BE2C (cell line): ENCODE data around the gene TBC1D21.

Experiments
- DNase-seq: peaks from one replicate; pipeline ENCODE4 v3.0.0-alpha.2; 2020
- H3K27me3 ChIP-seq: fragments of 250-450 bp; sonication (Bioruptor Pico); 2 replicates; pipeline ENCODE4 v1.5.1; 2020; ENCODE audit warnings: mild to moderate bottlenecking
- H3K36me3 ChIP-seq: fragments of 250-450 bp; sonication (Bioruptor Pico); 2 replicates; pipeline ENCODE4 v1.5.1; 2020; ENCODE audit warnings: mild to moderate bottlenecking
- H3K4me1 ChIP-seq: fragments of 250-450 bp; sonication (Bioruptor Pico); 2 replicates; pipeline ENCODE4 v1.5.1; 2020
- H3K4me3 ChIP-seq: 2 replicates; pipeline ENCODE4 v1.5.1; 2011; ENCODE audit warnings: low read depth, low read length
- H3K9me3 ChIP-seq: fragments of 250-450 bp; sonication (Bioruptor Pico); 2 replicates; pipeline ENCODE4 v1.5.1; 2020
- TF ChIP-seq, protein P1 (sequence below): IDR thresholded peaks from 2 replicates; pipeline ENCODE4 v1.5.1; 2012; ENCODE audit warnings: mild to moderate bottlenecking, low read depth, low read length

The TBC1D21 gene

DNA sequence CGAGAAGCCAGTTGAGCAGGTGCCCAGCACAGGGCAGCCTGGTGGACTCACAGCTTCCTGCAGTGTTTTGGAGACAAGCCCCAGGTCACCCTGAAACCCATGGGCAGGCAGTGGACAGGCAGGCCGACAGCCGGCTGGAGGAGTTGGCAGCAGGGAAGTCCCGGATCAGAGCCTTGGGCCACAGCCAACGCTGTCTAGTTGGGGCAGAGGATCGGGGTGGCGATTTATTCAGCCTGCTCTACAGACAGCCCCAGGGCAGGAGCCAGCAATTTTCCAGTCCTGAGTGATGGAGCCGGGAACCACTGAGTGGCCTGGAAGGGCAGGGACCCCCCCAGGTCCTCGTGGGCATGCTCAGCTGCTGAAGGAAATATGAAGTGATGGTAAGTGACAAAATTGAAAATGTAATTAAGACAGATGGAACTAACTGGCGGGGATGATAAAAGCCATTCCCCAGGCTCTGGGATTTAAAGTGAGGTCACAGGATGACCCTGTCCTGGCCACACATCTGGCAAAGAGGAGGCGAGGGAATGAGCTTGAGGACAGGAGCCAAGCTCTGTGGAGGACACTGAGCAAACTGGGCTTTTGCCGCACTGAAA, 34.4 kb upstream of the TBC1D21 start:
- DNase-seq, result peak; percentile 86
- H3K9me3 ChIP-seq, result no peaks in the 10 kb centered on the region
- no peak overlapping the region for H3K4me3 ChIP-seq
- H3K36me3 ChIP-seq, result no peaks in the 10 kb centered on the region
- H3K27me3 ChIP-seq, result peaks cover 28% of the 10 kb centered on the region
- TF ChIP-seq, protein P1, sequence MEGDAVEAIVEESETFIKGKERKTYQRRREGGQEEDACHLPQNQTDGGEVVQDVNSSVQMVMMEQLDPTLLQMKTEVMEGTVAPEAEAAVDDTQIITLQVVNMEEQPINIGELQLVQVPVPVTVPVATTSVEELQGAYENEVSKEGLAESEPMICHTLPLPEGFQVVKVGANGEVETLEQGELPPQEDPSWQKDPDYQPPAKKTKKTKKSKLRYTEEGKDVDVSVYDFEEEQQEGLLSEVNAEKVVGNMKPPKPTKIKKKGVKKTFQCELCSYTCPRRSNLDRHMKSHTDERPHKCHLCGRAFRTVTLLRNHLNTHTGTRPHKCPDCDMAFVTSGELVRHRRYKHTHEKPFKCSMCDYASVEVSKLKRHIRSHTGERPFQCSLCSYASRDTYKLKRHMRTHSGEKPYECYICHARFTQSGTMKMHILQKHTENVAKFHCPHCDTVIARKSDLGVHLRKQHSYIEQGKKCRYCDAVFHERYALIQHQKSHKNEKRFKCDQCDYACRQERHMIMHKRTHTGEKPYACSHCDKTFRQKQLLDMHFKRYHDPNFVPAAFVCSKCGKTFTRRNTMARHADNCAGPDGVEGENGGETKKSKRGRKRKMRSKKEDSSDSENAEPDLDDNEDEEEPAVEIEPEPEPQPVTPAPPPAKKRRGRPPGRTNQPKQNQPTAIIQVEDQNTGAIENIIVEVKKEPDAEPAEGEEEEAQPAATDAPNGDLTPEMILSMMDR, result no peak
- H3K4me1 ChIP-seq, result peaks cover 5% of the 10 kb centered on the region

DNA sequence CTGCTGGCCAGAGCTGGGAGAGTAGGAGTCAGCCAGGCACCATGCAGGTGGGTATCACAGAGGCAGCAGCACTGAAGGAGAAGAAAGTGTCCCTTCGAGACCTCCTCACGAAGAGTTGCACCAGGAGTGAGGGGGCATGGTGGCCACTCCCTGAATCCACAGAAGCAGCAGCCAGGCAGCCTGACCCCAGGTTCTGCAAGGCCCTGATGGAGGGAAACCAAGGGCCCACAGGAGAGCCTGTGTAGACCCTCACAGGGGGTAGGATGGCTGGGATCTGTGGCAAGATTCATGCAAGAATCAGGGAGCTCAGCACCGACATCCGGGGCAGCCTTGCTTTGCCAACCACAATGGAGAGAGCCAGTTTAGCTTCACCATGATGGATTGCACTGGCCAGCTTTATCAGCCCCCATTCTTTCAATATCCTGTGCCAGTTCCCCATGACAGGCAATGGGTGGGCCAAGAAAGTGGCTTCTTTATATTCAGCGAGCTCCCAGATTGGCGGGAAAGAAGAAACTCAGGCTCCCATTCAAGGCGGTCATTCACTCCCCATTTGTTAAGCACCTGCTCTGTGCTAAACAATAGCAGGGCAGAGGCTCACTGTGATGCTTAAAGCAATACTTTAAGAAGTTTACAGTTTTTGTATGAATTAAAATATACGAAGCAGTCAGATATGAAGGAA, 33.5 kb upstream of the TBC1D21 start:
- TF ChIP-seq, protein P1, result no peak
- no peak overlapping the region for H3K4me3 ChIP-seq
- peaks cover 5% of the 10 kb centered on the region for H3K4me1 ChIP-seq
- DNase-seq, result no peak
- no peaks in the 10 kb centered on the region for H3K9me3 ChIP-seq
- H3K27me3 ChIP-seq, result peaks cover 28% of the 10 kb centered on the region
- no peaks in the 10 kb centered on the region for H3K36me3 ChIP-seq

DNA sequence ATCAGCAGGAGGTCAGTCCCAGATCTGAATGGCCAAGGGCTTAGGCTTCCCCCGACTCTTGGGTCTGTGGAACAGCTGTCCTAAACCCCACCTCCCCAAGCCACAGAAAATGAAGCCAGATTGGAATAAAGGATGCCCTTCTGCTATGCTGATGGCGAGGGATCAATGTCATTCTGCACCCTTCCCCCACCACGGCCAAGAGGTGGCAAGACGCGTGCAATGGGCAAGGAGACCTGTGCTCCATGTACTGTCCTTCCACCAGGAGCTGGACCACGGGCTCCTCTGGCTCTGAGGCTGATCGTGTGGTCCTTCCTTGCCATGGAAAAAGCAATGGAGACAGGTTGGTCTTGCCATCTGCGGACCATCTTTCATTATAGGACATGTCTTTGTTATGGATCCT, 32.6 kb upstream of the TBC1D21 start:
- H3K27me3 ChIP-seq, result peaks cover 24% of the 10 kb centered on the region

DNA sequence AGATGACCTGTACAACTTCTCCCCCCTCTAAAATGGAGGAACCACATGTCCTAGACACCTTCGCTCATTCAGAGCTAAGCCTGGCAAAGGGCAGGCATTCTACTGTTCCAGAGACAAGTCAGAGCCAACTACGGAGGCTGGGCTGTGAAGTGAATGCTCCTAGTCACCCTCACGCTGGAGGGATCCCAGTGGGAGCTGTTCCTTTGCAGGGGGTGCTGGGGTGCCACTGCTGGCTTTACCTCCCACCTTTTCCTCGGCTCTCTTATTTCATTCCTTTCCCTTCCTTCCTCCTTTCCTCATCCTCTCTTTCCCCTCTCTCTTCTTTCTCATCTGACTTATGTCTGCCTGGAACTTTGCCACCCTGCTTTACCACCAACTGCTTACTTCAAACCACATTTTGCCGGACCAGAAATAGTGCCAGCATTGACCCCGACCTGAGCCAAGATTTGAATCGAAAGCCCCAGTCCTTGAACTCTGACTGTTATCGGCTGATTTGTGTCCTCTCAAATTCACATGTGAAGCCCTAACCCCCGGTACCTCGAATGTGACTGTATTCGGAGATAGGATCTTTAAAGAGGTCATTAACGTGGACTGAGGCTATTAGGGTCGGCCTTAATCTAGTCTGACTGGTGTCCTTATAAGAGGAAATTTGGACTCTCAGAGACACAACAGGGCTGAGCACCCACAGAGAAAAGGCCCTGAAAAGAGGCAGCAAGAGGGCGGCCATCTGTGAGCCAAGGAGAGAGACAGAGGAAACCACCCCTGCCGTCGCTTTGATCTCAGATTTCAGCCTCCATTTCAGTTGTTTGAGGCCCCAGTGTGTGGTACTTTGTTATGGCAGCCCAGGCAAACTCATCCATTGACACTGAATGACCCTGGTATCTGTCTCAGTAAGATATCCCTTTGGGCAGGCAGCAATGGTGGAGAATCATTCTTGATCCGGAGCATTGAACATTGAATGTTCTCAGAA, 31.3 kb upstream of the TBC1D21 start:
- no peaks in the 10 kb centered on the region for H3K36me3 ChIP-seq
- peaks cover 5% of the 10 kb centered on the region for H3K4me1 ChIP-seq
- peaks cover 19% of the 10 kb centered on the region for H3K27me3 ChIP-seq
- H3K4me3 ChIP-seq, result no peak overlapping the region
- H3K9me3 ChIP-seq, result no peaks in the 10 kb centered on the region
- DNase-seq, result no peak
- TF ChIP-seq, protein P1, result no peak

More for the DNA sequence above, 32.6 kb upstream of the TBC1D21 start:
- DNase-seq, result no peak
- Histone ChIP-seq H3K9me3 (no peaks in the 10 kb centered on the region), H3K4me3 (no peak overlapping the region), H3K4me1 (peaks cover 5% of the 10 kb centered on the region), H3K36me3 (no peaks in the 10 kb centered on the region)
- TF ChIP-seq, protein P1, result no peak

DNA sequence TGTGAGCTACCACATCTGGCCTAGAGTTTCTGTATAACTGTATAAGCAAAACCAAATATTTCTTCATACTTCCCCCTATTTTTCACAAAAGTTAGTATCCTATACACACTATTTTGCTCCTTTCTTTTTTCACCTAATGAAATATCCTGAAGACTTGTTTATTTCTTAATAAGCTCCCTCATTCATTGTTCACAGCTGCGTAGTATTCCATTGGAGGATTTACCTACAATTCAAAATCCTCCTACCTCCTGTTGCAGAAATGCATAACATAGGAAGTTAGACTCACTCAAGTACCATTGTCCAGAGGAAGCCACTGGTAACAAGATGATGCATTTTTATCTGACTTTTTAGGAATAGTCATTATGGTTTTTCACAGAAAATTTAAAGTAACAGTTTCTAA, 29.6 kb upstream of the TBC1D21 start:
- Histone ChIP-seq H3K4me3 (no peak overlapping the region), H3K36me3 (no peaks in the 10 kb centered on the region), H3K9me3 (no peaks in the 10 kb centered on the region), H3K4me1 (peaks cover under 1% of the 10 kb centered on the region), H3K27me3 (peaks cover 19% of the 10 kb centered on the region)
- no peak for DNase-seq
- TF ChIP-seq, protein P1, result no peak
